ENCODE data around the gene FERD3L.

DNA sequence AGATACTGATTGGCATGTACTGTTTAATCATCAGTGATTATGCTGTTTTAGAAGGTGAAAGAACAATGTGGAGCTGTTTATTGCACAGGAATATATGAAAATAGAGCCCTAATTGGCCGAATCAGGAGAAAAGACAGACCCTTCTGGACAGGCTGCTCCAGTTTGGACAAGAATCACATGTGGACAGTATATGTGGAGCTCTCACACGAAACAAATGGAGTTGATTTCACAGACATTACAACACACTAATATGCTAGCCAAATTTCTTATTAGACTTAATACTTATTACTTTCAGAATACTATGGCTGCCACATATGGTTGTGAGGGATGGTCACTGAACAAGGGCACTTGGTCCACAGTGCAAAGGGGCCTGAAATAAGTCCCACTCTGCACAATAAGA lies 43.3 kb downstream of the FERD3L start:
- TF ChIP-seq GATA2 (IDR thresholded peaks at IDR 0.05; ENCODE audit: low read depth, low read length) (no peak), GATA3 (IDR thresholded peaks at IDR 0.05; ENCODE audit: low read depth, low read length) (no peak)
